Panc1 (cell line): ENCODE data around the gene CCDC85A.

Experiments used
- POLR2AphosphoS5 ChIP-seq: IDR thresholded peaks from 2 replicates; pipeline ENCODE4 v1.6.1; 2012; ENCODE audit warnings: mild to moderate bottlenecking, low read depth, low read length, moderate library complexity
- SIN3A ChIP-seq: IDR thresholded peaks from 2 replicates; pipeline ENCODE4 v1.6.1; 2012; ENCODE audit warnings: low read depth, mild to moderate bottlenecking, low read length, moderate library complexity, borderline replicate concordance; ENCODE audit not compliant: insufficient read depth
- TCF7L2 ChIP-seq: IDR thresholded peaks from 2 replicates; pipeline ENCODE4 v1.6.1; 2011; ENCODE audit warnings: mild to moderate bottlenecking, low read depth, low read length, inconsistent platforms
- TF ChIP-seq, protein P1 (sequence below): fragments of 450-650 bp; IDR thresholded peaks from 2 replicates; pipeline ENCODE4 v1.5.1; 2017; ENCODE audit warnings: mild to moderate bottlenecking
- TF ChIP-seq, protein P2 (sequence below), 2 experiments: IDR thresholded peaks; 2 replicates each; pipeline ENCODE4 v1.6.1; 2011 to 2012; ENCODE audit warnings: low read depth in 2 of 2, control low read depth in 1 of 2, low read length in 1 of 2, mild to moderate bottlenecking in 1 of 2, moderate library complexity in 1 of 2; ENCODE audit not compliant: insufficient read depth in 1 of 2

DNA sequence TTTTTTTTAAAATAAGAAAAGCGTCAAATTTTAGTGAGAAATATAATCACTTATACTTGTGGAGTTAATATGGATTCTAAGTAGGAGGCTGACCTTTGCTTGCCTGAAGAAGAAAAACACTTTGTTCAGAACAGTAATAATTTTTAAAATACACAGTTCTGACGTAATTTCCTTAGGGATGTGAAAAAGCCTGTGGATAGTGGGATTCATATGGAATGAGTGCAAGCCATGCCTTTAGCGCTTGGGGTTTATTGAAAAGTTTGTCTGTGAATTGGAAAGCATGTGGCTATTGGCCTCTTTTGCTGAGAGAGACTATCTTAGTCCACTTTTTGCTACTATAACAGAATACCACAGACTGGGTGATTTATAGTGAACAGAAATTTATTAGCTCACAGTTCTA, 151.3 kb downstream of the CCDC85A start:
- TF ChIP-seq SIN3A, result no peak
- TF ChIP-seq POLR2AphosphoS5, result no peak
- TF ChIP-seq, protein P1, sequence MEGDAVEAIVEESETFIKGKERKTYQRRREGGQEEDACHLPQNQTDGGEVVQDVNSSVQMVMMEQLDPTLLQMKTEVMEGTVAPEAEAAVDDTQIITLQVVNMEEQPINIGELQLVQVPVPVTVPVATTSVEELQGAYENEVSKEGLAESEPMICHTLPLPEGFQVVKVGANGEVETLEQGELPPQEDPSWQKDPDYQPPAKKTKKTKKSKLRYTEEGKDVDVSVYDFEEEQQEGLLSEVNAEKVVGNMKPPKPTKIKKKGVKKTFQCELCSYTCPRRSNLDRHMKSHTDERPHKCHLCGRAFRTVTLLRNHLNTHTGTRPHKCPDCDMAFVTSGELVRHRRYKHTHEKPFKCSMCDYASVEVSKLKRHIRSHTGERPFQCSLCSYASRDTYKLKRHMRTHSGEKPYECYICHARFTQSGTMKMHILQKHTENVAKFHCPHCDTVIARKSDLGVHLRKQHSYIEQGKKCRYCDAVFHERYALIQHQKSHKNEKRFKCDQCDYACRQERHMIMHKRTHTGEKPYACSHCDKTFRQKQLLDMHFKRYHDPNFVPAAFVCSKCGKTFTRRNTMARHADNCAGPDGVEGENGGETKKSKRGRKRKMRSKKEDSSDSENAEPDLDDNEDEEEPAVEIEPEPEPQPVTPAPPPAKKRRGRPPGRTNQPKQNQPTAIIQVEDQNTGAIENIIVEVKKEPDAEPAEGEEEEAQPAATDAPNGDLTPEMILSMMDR, result no peak
- TF ChIP-seq, protein P2, sequence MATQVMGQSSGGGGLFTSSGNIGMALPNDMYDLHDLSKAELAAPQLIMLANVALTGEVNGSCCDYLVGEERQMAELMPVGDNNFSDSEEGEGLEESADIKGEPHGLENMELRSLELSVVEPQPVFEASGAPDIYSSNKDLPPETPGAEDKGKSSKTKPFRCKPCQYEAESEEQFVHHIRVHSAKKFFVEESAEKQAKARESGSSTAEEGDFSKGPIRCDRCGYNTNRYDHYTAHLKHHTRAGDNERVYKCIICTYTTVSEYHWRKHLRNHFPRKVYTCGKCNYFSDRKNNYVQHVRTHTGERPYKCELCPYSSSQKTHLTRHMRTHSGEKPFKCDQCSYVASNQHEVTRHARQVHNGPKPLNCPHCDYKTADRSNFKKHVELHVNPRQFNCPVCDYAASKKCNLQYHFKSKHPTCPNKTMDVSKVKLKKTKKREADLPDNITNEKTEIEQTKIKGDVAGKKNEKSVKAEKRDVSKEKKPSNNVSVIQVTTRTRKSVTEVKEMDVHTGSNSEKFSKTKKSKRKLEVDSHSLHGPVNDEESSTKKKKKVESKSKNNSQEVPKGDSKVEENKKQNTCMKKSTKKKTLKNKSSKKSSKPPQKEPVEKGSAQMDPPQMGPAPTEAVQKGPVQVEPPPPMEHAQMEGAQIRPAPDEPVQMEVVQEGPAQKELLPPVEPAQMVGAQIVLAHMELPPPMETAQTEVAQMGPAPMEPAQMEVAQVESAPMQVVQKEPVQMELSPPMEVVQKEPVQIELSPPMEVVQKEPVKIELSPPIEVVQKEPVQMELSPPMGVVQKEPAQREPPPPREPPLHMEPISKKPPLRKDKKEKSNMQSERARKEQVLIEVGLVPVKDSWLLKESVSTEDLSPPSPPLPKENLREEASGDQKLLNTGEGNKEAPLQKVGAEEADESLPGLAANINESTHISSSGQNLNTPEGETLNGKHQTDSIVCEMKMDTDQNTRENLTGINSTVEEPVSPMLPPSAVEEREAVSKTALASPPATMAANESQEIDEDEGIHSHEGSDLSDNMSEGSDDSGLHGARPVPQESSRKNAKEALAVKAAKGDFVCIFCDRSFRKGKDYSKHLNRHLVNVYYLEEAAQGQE (IDR thresholded peaks at IDR 0.05; ENCODE audit: insufficient read depth in 1 of 2, low read depth in 2 of 2, low read length in 1 of 2), result no peak
- TF ChIP-seq TCF7L2, result no peak
